GM18508 (cell line): Measurements from ENCODE around the gene OR14A16.

Experiments
- ATAC-seq: cut with Tn5 transposase; IDR thresholded peaks from one replicate; pipeline ENCODE4 v1.9.1; 2021; ENCODE audit warnings: moderate number of reproducible peaks; ENCODE audit not compliant: insufficient read depth, unreplicated experiment

Gene OR14A16

GRCh38 chr1:247824023-247824422, at the start of gene OR14A16:
TSS of gene OR14A16 (minus strand) at chr1:247824119. CDS start at chr1:247815729, 8,390 bp downstream.
- no peak for ATAC-seq

GRCh38 chr1:247865416-247865815, 41.5 kb upstream of the OR14A16 start:
- no peak for ATAC-seq

- ATAC-seq: no peak
Measured at GRCh38 chr1:247864644-247865043, 40.7 kb upstream of the OR14A16 start.

- ATAC-seq: no peak
Measured at GRCh38 chr1:247862756-247863155, 38.8 kb upstream of the OR14A16 start.

GRCh38 chr1:247857985-247858619, 34.2 kb upstream of the OR14A16 start:
- no peak for ATAC-seq

GRCh38 chr1:247857069-247857984, 33.4 kb upstream of the OR14A16 start, which contains the start of gene TRIM58:
TSS of gene TRIM58 (plus strand) at chr1:247857187. CDS start at chr1:247857247, 60 bp downstream.
- no peak for ATAC-seq

- no peak for ATAC-seq
Measured at GRCh38 chr1:247855911-247856310, 32.0 kb upstream of the OR14A16 start.

GRCh38 chr1:247854899-247855545, 31.1 kb upstream of the OR14A16 start:
- ATAC-seq: no peak

- no peak for ATAC-seq
Measured at GRCh38 chr1:247849616-247850015, 25.7 kb upstream of the OR14A16 start.

GRCh38 chr1:247848346-247848745, 24.4 kb upstream of the OR14A16 start:
- no peak for ATAC-seq

- ATAC-seq: no peak
Measured at GRCh38 chr1:247845693-247846017, 21.7 kb upstream of the OR14A16 start.

GRCh38 chr1:247845011-247845692, 21.2 kb upstream of the OR14A16 start:
- no peak for ATAC-seq

- ATAC-seq: no peak
Measured at GRCh38 chr1:247843411-247843810, 19.5 kb upstream of the OR14A16 start.

GRCh38 chr1:247841796-247842195, 17.9 kb upstream of the OR14A16 start, which contains the start of gene OR11L1:
TSS of gene OR11L1 (minus strand) at chr1:247841896. CDS start at chr1:247841896, 0 bp downstream.
- no peak for ATAC-seq

- no peak for ATAC-seq
Measured at GRCh38 chr1:247840818-247841217, 16.9 kb upstream of the OR14A16 start.

- ATAC-seq: no peak
Measured at GRCh38 chr1:247833601-247834000, 9.7 kb upstream of the OR14A16 start.

- no peak for ATAC-seq
Measured at GRCh38 chr1:247829656-247830055, 5.7 kb upstream of the OR14A16 start.

- ATAC-seq: no peak
Measured at GRCh38 chr1:247825362-247825761, 1.4 kb upstream of the OR14A16 start.

GRCh38 chr1:247822060-247822459, 1.9 kb downstream of the OR14A16 start:
- no peak for ATAC-seq

- no peak for ATAC-seq
Measured at GRCh38 chr1:247812637-247813036, 11.3 kb downstream of the OR14A16 start.
